Measurements from ENCODE around the gene AHI1. TPM values are rescaled to one million over a fixed set of nuclear protein-coding genes. Genes with fewer than 3 reads are reported as not detected.

AHI1 gene
- total and polyA plus RNA-seq, 2 of the 13 experiments (the other 11 are each of a cell fraction or from before 2014, with no cell fraction given): 7.2 to 18.6 TPM

- TF ChIP-seq HNF4A (CRISPR knock-in tag; IDR thresholded peaks at IDR 0.05) (0 out of 2 replicates have a peak, but pooled peaks have one; percentile 12), NBN (conservative IDR thresholded peaks at IDR 0.05) (no peak), ZFX (CRISPR knock-in tag; IDR thresholded peaks at IDR 0.05; ENCODE audit: low read depth) (no peak), JUNB (CRISPR knock-in tag; IDR thresholded peaks at IDR 0.05; ENCODE audit: borderline replicate concordance) (peak; percentile 50; the same call in 1 of the 2 replicates), NR2F2 (IDR thresholded peaks at IDR 0.05; ENCODE audit: borderline replicate concordance, low read depth) (no peak), ZNF670 (CRISPR knock-in tag; IDR thresholded peaks at IDR 0.05; ENCODE audit: borderline replicate concordance) (peak; percentile 56; the same call in 1 of the 2 replicates), ZNF431 (CRISPR knock-in tag; IDR thresholded peaks at IDR 0.05; ENCODE audit: borderline replicate concordance, low read depth) (no peak), FOXJ3 (CRISPR knock-in tag; IDR thresholded peaks at IDR 0.05; ENCODE audit: borderline replicate concordance) (no peak), ZNF790 (CRISPR knock-in tag; IDR thresholded peaks at IDR 0.05; ENCODE audit: borderline replicate concordance) (no peak), ATRX (CRISPR knock-in tag; IDR thresholded peaks at IDR 0.05; ENCODE audit: borderline replicate concordance) (no peak), PHF8 (CRISPR knock-in tag; IDR thresholded peaks at IDR 0.05) (no peak; the same call in 1 of the 2 replicates), ZNF225 (CRISPR knock-in tag; IDR thresholded peaks at IDR 0.05) (no peak), SIN3A (IDR thresholded peaks at IDR 0.05; ENCODE audit: borderline replicate concordance, low read depth, low read length) (peak; percentile 34), GLI4 (CRISPR knock-in tag; IDR thresholded peaks at IDR 0.05; ENCODE audit: borderline replicate concordance) (no peak), ARID5B (CRISPR knock-in tag; IDR thresholded peaks at IDR 0.05) (peak; percentile 11; the same call in 1 of the 2 replicates), DR1 (CRISPR knock-in tag; IDR thresholded peaks at IDR 0.05) (no peak), ZNF570 (CRISPR knock-in tag; IDR thresholded peaks at IDR 0.05; ENCODE audit: borderline replicate concordance) (no peak), TEAD2 (CRISPR knock-in tag; IDR thresholded peaks at IDR 0.05) (no peak), DNMT1 (CRISPR knock-in tag; IDR thresholded peaks at IDR 0.05) (no peak)
- TF ChIP-seq, protein P1, sequence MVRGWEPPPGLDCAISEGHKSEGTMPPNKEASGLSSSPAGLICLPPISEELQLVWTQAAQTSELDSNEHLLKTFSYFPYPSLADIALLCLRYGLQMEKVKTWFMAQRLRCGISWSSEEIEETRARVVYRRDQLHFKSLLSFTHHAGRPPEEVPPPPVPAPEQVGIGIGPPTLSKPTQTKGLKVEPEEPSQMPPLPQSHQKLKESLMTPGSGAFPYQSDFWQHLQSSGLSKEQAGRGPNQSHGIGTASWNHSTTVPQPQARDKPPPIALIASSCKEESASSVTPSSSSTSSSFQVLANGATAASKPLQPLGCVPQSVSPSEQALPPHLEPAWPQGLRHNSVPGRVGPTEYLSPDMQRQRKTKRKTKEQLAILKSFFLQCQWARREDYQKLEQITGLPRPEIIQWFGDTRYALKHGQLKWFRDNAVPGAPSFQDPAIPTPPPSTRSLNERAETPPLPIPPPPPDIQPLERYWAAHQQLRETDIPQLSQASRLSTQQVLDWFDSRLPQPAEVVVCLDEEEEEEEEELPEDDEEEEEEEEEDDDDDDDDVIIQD (CRISPR knock-in tag; IDR thresholded peaks at IDR 0.05; ENCODE audit: low read depth): no peak
- TF ChIP-seq, protein P2, sequence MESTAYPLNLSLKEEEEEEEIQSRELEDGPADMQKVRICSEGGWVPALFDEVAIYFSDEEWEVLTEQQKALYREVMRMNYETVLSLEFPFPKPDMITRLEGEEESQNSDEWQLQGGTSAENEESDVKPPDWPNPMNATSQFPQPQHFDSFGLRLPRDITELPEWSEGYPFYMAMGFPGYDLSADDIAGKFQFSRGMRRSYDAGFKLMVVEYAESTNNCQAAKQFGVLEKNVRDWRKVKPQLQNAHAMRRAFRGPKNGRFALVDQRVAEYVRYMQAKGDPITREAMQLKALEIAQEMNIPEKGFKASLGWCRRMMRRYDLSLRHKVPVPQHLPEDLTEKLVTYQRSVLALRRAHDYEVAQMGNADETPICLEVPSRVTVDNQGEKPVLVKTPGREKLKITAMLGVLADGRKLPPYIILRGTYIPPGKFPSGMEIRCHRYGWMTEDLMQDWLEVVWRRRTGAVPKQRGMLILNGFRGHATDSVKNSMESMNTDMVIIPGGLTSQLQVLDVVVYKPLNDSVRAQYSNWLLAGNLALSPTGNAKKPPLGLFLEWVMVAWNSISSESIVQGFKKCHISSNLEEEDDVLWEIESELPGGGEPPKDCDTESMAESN (CRISPR knock-in tag; conservative IDR thresholded peaks at IDR 0.05): no peak
- TF ChIP-seq, protein P3, sequence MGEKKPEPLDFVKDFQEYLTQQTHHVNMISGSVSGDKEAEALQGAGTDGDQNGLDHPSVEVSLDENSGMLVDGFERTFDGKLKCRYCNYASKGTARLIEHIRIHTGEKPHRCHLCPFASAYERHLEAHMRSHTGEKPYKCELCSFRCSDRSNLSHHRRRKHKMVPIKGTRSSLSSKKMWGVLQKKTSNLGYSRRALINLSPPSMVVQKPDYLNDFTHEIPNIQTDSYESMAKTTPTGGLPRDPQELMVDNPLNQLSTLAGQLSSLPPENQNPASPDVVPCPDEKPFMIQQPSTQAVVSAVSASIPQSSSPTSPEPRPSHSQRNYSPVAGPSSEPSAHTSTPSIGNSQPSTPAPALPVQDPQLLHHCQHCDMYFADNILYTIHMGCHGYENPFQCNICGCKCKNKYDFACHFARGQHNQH (CRISPR knock-in tag; IDR thresholded peaks at IDR 0.05): peak; percentile 74; the same call in 1 of the 2 replicates
Measured at GRCh38 chr6:135498185-135498841, 773 bp upstream of the AHI1 start (continued).
